LNCAP (cell line): ENCODE results near the gene GSTA4.

Experiments
- CTCF ChIP-seq: fragments of 450-650 bp; IDR thresholded peaks from 2 replicates; pipeline ENCODE4 v1.5.1; 2017; ENCODE audit warnings: mild to moderate bottlenecking

Gene GSTA4

GRCh38 chr6:53038141-53038540 lies 43.1 kb upstream of the GSTA4 start:
- no peak for TF ChIP-seq CTCF

- no peak for TF ChIP-seq CTCF
Measured at GRCh38 chr6:53035549-53036213, 40.6 kb upstream of the GSTA4 start.

- TF ChIP-seq CTCF = no peak
Measured at GRCh38 chr6:53033764-53034163, 38.7 kb upstream of the GSTA4 start.

- no peak for TF ChIP-seq CTCF
Measured at GRCh38 chr6:53032849-53033248, 37.8 kb upstream of the GSTA4 start.

GRCh38 chr6:53031281-53031680 lies 36.2 kb upstream of the GSTA4 start:
- no peak for TF ChIP-seq CTCF

- TF ChIP-seq CTCF = no peak
Measured at GRCh38 chr6:53029761-53030160, 34.7 kb upstream of the GSTA4 start.

- TF ChIP-seq CTCF = no peak
Measured at GRCh38 chr6:53029257-53029656, 34.2 kb upstream of the GSTA4 start.

- no peak for TF ChIP-seq CTCF
Measured at GRCh38 chr6:53028467-53028866, 33.4 kb upstream of the GSTA4 start.
